GM18498 (cell line): ENCODE data around the gene IL9R.
A peak's percentile ranks its signal among the peaks of the same experiment; 100 is the strongest.
"Not testable (repeated sequence)": the region's sequence is repeated elsewhere in the genome, so short reads cannot be mapped to it uniquely, and the experiment has no call there.

ENCODE experiments used
- ATAC-seq: cut with Tn5 transposase; IDR thresholded peaks from one replicate; pipeline ENCODE4 v1.9.1; 2021; ENCODE audit warnings: mild to moderate bottlenecking, moderate library complexity; ENCODE audit not compliant: unreplicated experiment

IL9R gene

GRCh38 chrX:155998116-155998515 lies 620 bp downstream of the IL9R start:
- no peak for ATAC-seq

GRCh38 chrX:155998761-155999510 lies 1.4 kb downstream of the IL9R start:
- ATAC-seq = no peak

DNA sequence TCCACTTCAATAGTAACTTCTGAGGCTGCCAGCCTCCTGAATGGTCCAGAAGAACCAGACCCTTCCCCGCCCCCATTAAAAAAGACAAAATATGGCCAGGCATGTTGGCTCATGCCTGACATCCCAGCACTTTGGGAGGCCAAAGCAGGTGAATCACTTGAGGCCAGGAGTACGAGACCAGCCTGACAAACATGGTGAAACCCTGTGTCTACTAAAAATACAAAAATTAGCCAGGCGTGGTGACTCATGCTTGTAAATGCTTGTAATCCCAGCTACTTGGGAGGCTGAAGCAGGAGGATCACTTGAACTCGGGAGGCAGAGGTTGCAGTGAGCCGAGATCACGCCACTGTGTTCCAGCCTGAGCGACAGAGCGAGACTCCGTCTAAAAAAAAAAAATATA lies 2.3 kb downstream of the IL9R start:
- ATAC-seq = not testable (repeated sequence)

DNA sequence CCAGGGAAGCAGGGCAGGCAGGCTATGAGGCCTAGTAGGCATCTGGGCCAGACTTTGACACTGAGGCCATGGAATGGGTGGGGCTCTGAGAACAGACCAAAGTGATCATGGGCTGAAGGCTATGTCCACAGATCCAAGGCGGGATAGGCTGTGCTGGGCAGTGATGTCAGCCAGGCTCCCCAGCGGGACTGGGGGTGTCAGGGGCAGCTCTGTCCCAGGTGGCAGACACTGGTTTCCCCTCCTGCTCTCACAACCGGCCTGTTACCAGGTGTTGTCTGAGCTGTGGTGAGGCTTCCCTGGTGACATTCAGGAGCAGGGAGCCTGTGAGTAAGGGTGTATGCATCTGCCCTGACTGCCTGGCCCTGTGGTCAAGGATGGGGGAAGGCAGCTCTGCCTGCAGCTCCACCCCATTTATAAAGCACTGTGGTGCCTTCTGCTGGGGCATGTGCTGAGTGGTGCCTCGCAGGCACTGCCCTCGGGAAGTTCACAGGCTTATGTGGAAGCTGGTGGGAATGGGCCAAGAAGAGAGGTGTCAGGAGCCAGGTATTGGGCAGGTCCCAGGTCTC lies 2.9 kb downstream of the IL9R start:
- no peak for ATAC-seq

GRCh38 chrX:156001001-156001666 lies 3.6 kb downstream of the IL9R start:
- ATAC-seq = no peak

DNA sequence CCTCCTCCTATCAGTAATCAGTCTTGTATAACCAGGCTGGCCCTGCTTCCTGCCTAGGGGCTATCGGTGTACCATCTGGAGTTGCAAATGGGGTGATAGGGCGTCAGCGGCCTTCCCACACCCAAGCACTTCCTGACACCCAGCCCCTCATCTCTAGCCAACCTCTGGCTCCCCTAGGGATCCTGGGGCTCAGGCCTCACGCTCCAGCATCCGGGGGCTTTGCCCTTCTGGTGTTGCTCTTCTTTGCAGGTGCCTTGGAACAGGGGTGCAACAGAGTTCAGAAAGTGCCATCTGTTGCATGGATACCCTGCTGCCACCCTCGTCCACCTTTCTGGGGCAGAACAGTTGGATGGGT lies 4.1 kb downstream of the IL9R start:
- no peak for ATAC-seq

DNA sequence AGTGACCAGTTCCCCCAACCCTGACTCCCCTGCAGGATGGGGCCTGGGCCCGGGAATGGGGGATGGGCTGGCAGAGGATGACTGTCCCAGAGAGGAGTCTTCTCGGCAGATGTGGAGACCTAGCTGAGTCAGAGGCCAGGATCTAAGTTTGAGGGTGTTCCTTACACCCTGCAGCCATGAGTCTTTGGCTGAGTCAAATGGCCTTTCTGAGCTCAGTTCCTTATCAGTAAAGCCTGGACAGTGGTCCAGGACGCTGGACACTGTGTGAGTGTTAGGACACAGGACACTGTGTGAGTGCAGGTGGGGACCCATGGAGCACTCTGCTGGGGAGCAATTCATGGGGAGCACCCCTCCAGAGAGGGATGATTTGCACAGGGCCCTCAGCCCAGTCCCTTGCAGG lies 5.0 kb downstream of the IL9R start:
- no peak for ATAC-seq

DNA sequence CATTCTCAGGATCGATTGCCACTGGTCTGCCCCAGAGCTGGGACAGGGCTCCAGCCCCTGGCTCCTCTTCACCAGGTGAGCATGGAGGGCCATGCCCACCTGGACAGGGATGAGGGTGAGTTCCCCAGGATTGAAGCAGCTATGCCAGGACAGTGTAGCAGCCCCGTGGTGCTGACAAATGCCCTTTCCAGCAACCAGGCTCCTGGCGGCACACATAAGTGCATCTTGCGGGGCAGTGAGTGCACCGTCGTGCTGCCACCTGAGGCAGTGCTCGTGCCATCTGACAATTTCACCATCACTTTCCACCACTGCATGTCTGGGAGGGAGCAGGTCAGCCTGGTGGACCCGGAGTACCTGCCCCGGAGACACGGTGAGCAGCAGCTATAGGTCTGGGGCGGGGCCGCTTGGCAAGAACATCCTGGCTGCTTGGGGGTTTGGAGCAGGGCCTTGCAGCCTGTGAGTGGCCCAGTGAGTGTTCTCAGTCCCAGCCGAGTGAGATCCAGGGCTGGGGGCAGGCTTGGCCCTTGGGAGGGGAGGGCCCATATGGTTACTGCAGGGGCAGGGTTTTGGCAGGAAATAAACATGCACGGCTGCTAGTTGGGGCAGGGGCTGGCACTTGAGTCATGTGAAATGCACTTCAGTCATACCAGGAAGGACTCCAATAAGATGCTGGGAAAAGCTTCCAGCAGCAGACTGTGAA lies 6.1 kb downstream of the IL9R start:
- ATAC-seq = no peak

DNA sequence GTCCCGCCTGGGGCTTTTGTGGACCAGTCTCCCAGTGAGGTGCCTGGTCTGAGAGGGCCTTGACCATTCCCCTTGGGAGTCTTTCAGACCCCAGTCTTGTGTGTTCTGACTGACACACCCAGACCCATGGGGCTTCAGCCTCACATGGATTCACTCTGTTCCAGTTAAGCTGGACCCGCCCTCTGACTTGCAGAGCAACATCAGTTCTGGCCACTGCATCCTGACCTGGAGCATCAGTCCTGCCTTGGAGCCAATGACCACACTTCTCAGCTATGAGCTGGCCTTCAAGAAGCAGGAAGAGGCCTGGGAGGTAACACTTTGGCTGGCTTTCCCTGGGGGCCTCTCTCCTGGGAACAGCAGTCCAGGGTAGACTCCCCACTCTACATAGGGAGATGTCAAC lies 6.8 kb downstream of the IL9R start:
- ATAC-seq = no peak

- ATAC-seq = no peak
Measured at GRCh38 chrX:156004740-156005139, 7.2 kb downstream of the IL9R start.

DNA sequence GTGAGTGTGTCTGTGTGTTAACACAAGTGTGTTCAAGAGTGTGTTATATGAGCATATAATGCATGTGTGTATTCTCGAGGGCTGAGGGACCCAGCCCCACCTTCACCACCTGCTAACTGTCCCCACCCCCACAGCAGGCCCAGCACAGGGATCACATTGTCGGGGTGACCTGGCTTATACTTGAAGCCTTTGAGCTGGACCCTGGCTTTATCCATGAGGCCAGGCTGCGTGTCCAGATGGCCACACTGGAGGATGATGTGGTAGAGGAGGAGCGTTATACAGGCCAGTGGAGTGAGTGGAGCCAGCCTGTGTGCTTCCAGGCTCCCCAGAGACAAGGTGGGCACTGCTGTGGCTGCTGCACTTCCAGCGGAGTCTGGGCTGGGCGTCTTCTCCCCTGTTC lies 7.6 kb downstream of the IL9R start:
- no peak for ATAC-seq

GRCh38 chrX:156006468-156006867 lies 9.0 kb downstream of the IL9R start:
- ATAC-seq = not testable (repeated sequence)

GRCh38 chrX:156008379-156008778 lies 10.9 kb downstream of the IL9R start:
- not testable (repeated sequence) for ATAC-seq

GRCh38 chrX:156008915-156009314 lies 11.4 kb downstream of the IL9R start:
- ATAC-seq = no peak

- not testable (repeated sequence) for ATAC-seq
Measured at GRCh38 chrX:156009691-156010090, 12.2 kb downstream of the IL9R start.

DNA sequence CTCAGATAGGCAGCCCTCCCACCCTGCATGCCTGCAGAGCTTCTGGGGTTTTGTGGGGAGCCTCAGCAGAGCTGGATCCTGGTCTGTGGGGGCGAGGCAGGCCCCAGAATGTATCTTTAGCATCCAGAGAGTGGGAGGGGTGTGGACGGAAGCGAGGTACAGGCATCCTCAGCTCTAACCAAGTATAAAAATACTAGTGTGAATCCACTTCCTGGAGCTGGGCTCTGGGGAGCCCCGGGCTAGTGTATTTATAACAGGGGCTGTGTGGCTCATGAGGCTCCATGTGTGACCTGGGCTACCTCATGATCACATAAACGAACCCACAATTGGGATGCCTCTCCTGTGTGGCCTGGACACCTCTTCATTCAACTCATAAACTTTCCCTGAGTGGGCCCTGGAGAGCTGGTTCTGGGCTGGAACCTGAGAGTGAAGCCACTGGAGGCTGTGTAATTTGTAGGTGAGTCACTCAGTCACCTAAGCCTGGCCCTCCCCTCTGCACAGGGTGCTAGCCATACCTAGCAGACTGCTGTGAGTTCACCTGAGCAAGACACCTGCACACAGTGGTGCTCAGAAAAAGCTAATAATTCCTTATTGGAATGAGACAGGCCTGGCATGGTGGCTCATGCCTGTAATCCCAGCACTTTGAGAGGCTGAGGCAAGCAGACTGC lies 15.9 kb downstream of the IL9R start:
- ATAC-seq = peak; percentile 73

DNA sequence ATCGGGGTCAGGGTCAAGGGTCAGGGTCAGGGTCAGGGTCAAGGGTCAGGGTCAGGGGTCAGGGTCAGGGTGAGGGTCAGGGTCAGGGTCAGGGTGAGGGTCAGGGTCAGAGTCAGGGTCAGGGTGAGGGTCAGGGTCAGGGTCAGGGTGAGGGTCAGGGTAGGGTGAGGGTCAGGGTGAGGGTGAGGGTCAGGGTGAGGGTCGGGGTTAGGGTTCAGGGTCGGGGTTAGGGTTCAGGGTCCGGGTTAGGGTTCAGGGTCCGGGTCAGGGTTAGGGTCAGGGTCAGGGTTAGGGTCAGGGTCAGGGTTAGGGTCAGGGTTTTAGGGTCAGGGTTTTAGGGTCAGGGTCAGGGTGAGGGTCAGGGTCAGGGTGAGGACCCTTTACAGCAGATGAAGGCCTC lies 22.4 kb downstream of the IL9R start:
- not testable (repeated sequence) for ATAC-seq

DNA sequence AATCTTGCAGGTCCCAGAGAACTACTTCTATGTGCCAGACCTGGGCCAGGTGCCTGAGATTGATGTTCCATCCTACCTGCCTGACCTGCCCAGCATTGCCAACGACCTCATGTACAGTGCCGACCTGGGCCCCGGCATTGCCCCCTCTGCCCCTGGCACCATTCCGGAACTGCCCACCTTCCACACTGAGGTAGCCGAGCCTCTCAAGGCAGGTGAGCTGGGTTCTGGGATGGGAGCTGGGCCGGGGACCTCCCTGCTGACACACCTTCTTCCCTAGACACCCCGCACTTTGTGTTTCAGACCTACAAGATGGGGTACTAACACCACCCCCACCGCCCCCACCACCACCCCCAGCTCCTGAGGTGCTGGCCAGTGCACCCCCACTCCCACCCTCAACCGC lies 25.5 kb downstream of the IL9R start:
- not testable (repeated sequence) for ATAC-seq

GRCh38 chrX:156024949-156025492 lies 27.5 kb downstream of the IL9R start:
- ATAC-seq = not testable (repeated sequence)

DNA sequence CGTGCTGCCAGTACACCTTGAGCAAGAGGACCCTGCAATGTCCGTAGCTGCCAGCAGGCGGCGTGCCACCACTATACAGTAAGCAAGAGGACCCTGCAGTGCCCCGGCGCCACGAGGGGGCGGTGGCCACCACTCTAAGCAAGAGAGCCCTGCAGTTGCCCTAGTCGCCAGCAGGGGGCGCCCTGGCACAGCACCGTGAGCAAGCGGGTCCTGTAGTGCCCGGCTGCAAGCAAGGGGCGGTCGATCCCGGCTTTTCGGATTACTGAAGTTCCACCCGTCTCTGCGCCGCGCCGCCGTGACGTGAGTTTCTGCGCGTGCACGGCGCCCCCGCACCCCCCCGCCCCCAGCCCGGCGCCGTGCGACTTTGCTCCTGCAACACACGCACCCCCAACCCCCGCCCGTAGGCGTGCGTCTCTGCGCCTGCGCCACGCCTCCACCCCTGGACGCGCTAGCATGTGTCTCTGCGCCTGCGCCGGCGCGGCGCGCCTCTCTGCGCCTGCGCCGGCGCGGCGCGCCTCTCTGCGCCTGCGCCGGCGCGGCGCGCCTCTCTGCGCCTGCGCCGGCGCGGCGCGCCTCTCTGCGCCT lies 31.2 kb downstream of the IL9R start:
- not testable (repeated sequence) for ATAC-seq
